ENCODE results near the gene PLXNB2.

Gene PLXNB2

GRCh38 chr22:50313600-50313999 is 6.2 kb upstream of the PLXNB2 start:
- Histone ChIP-seq H3K4me2 (ENCODE audit: insufficient read depth, low read length) (no peak overlapping the region), H3K36me3 (ENCODE audit: insufficient read depth, low read length) (no peaks in the 10 kb centered on the region), H3K9ac (ENCODE audit: low read depth, low read length) (no peak overlapping the region), H4K20me1 (ENCODE audit: insufficient read depth, low read length) (peaks cover 14% of the 10 kb centered on the region; the same call in 1 of the 2 replicates), H2AFZ (ENCODE audit: low read depth, low read length) (no peak overlapping the region), H3K27me3 (ENCODE audit: insufficient read depth, low read length, poor library complexity) (peaks cover 12% of the 10 kb centered on the region), H3K4me3 (ENCODE audit: low read depth in 1 of 2, low read length in 2 of 2) (no peak overlapping the region), H3K79me2 (ENCODE audit: insufficient read depth, low read length) (no peaks in the 10 kb centered on the region), H3K9me3 (ENCODE audit: insufficient read depth, low read length, severe bottlenecking) (no peaks in the 10 kb centered on the region), H3K4me1 (ENCODE audit: insufficient read depth, low read length) (peaks cover 4% of the 10 kb centered on the region; the same call in 1 of the 2 replicates), H3K27ac (ENCODE audit: low read length) (no peak overlapping the region)
- DNase-seq: no peak
- no peak for TF ChIP-seq CTCF (IDR thresholded peaks at IDR 0.05; ENCODE audit: borderline replicate concordance, extremely low read depth, low read length, poor library complexity, severe bottlenecking)
- no peak for TF ChIP-seq EZH2 (IDR thresholded peaks at IDR 0.05; ENCODE audit: borderline replicate concordance, low read depth, low read length, severe bottlenecking)
- no peak for ATAC-seq (ENCODE audit: insufficient read depth, low read depth)

DNA sequence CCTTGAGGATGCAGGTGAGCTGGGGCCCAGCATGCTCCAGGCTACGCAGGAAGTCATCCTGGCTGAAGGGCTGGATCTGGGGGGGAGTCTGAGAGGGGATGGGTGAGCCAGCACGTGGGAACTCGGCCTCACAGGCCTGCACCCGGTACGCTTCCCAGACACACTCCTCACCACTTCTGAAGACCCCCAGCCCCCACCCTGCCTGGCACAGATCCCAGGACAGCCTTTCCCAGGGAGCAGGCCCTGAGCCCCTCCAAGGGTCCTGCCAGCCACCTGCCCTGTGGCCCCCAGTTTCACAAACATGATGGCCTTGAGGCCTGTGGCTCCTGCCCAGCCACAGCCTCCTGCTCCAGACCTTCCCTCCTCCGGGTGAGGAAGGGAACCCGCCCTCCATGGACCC is 5.6 kb upstream of the PLXNB2 start:
- ATAC-seq (ENCODE audit: insufficient read depth, low read depth): no peak
- H3K4me2 ChIP-seq (ENCODE audit: insufficient read depth, low read length): no peak overlapping the region

DNA sequence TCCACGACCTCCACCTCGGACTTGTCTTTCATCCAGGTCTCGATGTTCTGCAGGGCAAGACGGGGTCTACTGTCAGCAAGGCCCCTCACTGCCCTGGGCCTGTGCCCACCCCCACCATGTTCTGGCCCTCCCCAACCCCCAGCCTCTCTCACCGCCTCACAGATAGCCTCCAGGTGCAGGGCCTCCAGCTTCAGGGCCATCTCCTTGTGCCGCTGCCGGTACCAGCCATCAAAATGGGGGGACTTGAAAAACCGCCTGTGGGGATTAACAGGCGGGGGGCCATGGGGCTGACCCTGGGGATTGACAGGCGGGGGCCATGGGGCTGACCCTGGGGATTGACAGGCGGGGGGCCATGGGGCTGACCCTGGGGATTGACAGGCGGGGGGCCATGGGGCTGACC is 4.9 kb upstream of the PLXNB2 start:
- H3K9ac ChIP-seq (ENCODE audit: low read depth, low read length): no peak overlapping the region
- no peak for TF ChIP-seq EZH2 (IDR thresholded peaks at IDR 0.05; ENCODE audit: borderline replicate concordance, low read depth, low read length, severe bottlenecking)
- TF ChIP-seq CTCF (IDR thresholded peaks at IDR 0.05; ENCODE audit: borderline replicate concordance, extremely low read depth, low read length, poor library complexity, severe bottlenecking): no peak
- no peak for ATAC-seq (ENCODE audit: insufficient read depth, low read depth)

More for the DNA sequence above, 5.6 kb upstream of the PLXNB2 start:
- Histone ChIP-seq H3K27ac (ENCODE audit: low read length) (no peak overlapping the region), H3K79me2 (ENCODE audit: insufficient read depth, low read length) (no peaks in the 10 kb centered on the region), H3K27me3 (ENCODE audit: insufficient read depth, low read length, poor library complexity) (peaks cover 12% of the 10 kb centered on the region), H3K36me3 (ENCODE audit: insufficient read depth, low read length) (no peaks in the 10 kb centered on the region), H3K9ac (ENCODE audit: low read depth, low read length) (no peak overlapping the region), H3K9me3 (ENCODE audit: insufficient read depth, low read length, severe bottlenecking) (no peaks in the 10 kb centered on the region), H3K4me3 (ENCODE audit: low read depth in 1 of 2, low read length in 2 of 2) (no peak overlapping the region), H4K20me1 (ENCODE audit: insufficient read depth, low read length) (peaks cover 18% of the 10 kb centered on the region), H3K4me1 (ENCODE audit: insufficient read depth, low read length) (peaks cover 4% of the 10 kb centered on the region; the same call in 1 of the 2 replicates), H2AFZ (ENCODE audit: low read depth, low read length) (no peak overlapping the region)
- DNase-seq: no peak
- TF ChIP-seq CTCF (IDR thresholded peaks at IDR 0.05; ENCODE audit: borderline replicate concordance, extremely low read depth, low read length, poor library complexity, severe bottlenecking) (no peak), EZH2 (IDR thresholded peaks at IDR 0.05; ENCODE audit: borderline replicate concordance, low read depth, low read length, severe bottlenecking) (no peak)

More for the DNA sequence above, 4.9 kb upstream of the PLXNB2 start:
- no peak overlapping the region for H2AFZ ChIP-seq (ENCODE audit: low read depth, low read length)
- H3K4me3 ChIP-seq (ENCODE audit: low read depth in 1 of 2, low read length in 2 of 2): no peak overlapping the region
- H3K79me2 ChIP-seq (ENCODE audit: insufficient read depth, low read length): no peaks in the 10 kb centered on the region
- H3K4me2 ChIP-seq (ENCODE audit: insufficient read depth, low read length): no peak overlapping the region
- no peak overlapping the region for H3K27ac ChIP-seq (ENCODE audit: low read length)
- H4K20me1 ChIP-seq (ENCODE audit: insufficient read depth, low read length): peaks cover 18% of the 10 kb centered on the region
- H3K9me3 ChIP-seq (ENCODE audit: insufficient read depth, low read length, severe bottlenecking): no peaks in the 10 kb centered on the region
- H3K27me3 ChIP-seq (ENCODE audit: insufficient read depth, low read length, poor library complexity): peaks cover 15% of the 10 kb centered on the region
- no peak for DNase-seq
- H3K4me1 ChIP-seq (ENCODE audit: insufficient read depth, low read length): peaks cover 5% of the 10 kb centered on the region
- no peaks in the 10 kb centered on the region for H3K36me3 ChIP-seq (ENCODE audit: insufficient read depth, low read length)

All from DND-41 (cell line).